KMS-11 (cell line): Measurements from ENCODE around the gene SSBP3.

Experiments used
- H2AFZ ChIP-seq: fragments of 200-600 bp; sonication (generic); 2 replicates; pipeline ENCODE4 v1.6.1; 2016; ENCODE audit warnings: antibody characterized with exemption, mixed run types, low read depth
- H3K27ac ChIP-seq: fragments of 200-600 bp; sonication (generic); 2 replicates; pipeline ENCODE4 v1.6.1; 2016; ENCODE audit warnings: mild to moderate bottlenecking, mixed run types
- H3K27me3 ChIP-seq: fragments of 200-600 bp; sonication (generic); 2 replicates; pipeline ENCODE4 v1.6.1; 2017; ENCODE audit warnings: mild to moderate bottlenecking, low read depth, mixed run types, moderate library complexity; ENCODE audit not compliant: insufficient read depth
- H3K36me3 ChIP-seq: fragments of 200-600 bp; sonication (generic); 2 replicates; pipeline ENCODE4 v1.6.1; 2017; ENCODE audit warnings: mild to moderate bottlenecking, mixed run types; ENCODE audit not compliant: insufficient read depth
- H3K4me1 ChIP-seq: fragments of 200-600 bp; sonication (generic); 2 replicates; pipeline ENCODE4 v1.6.1; 2016; ENCODE audit warnings: mild to moderate bottlenecking, low read depth, mixed run types; ENCODE audit not compliant: poor library complexity, severe bottlenecking
- H3K4me2 ChIP-seq: fragments of 200-600 bp; sonication (generic); 2 replicates; pipeline ENCODE4 v1.7.0; 2016; ENCODE audit warnings: mild to moderate bottlenecking, mixed run types
- H3K4me3 ChIP-seq: fragments of 200-600 bp; sonication (generic); IDR thresholded peaks from 2 replicates; pipeline ENCODE4 v1.6.1; 2017; ENCODE audit warnings: low read depth, low read length, mixed read lengths; ENCODE audit not compliant: insufficient read depth
- H3K79me2 ChIP-seq: fragments of 200-600 bp; sonication (generic); 2 replicates; pipeline ENCODE4 v1.6.1; 2016; ENCODE audit warnings: low read depth, mixed run types; ENCODE audit not compliant: insufficient read depth
- H3K9ac ChIP-seq: fragments of 200-600 bp; sonication (generic); 2 replicates; pipeline ENCODE4 v1.6.1; 2016; ENCODE audit warnings: mild to moderate bottlenecking, mixed run types
- H4K20me1 ChIP-seq: fragments of 200-600 bp; sonication (generic); 2 replicates; pipeline ENCODE4 v1.6.1; 2016; ENCODE audit warnings: mild to moderate bottlenecking, mixed run types; ENCODE audit not compliant: insufficient read depth
- TF ChIP-seq, protein P1 (sequence below): fragments of 200-600 bp; sonication (generic); conservative IDR thresholded peaks from 2 replicates; pipeline ENCODE4 v1.6.1; 2017; ENCODE audit warnings: low read depth, mild to moderate bottlenecking, antibody characterized with exemption, low read length, moderate library complexity, mixed read lengths

SSBP3 gene

GRCh38 chr1:54225378-54225777, 180.8 kb downstream of the SSBP3 start:
- Histone ChIP-seq H2AFZ (no peak overlapping the region), H3K4me2 (no peak overlapping the region), H3K27me3 (no peaks in the 10 kb centered on the region), H4K20me1 (no peaks in the 10 kb centered on the region), H3K27ac (no peak overlapping the region), H3K4me1 (no peaks in the 10 kb centered on the region), H3K79me2 (no peaks in the 10 kb centered on the region), H3K9ac (no peak overlapping the region), H3K4me3 (no peak overlapping the region), H3K36me3 (no peaks in the 10 kb centered on the region)
- TF ChIP-seq, protein P1, sequence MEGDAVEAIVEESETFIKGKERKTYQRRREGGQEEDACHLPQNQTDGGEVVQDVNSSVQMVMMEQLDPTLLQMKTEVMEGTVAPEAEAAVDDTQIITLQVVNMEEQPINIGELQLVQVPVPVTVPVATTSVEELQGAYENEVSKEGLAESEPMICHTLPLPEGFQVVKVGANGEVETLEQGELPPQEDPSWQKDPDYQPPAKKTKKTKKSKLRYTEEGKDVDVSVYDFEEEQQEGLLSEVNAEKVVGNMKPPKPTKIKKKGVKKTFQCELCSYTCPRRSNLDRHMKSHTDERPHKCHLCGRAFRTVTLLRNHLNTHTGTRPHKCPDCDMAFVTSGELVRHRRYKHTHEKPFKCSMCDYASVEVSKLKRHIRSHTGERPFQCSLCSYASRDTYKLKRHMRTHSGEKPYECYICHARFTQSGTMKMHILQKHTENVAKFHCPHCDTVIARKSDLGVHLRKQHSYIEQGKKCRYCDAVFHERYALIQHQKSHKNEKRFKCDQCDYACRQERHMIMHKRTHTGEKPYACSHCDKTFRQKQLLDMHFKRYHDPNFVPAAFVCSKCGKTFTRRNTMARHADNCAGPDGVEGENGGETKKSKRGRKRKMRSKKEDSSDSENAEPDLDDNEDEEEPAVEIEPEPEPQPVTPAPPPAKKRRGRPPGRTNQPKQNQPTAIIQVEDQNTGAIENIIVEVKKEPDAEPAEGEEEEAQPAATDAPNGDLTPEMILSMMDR: no peak

GRCh38 chr1:54224233-54224632, 182.0 kb downstream of the SSBP3 start:
- Histone ChIP-seq H3K27me3 (no peaks in the 10 kb centered on the region), H3K79me2 (no peaks in the 10 kb centered on the region), H3K9ac (no peak overlapping the region), H2AFZ (no peak overlapping the region), H3K36me3 (no peaks in the 10 kb centered on the region), H3K27ac (no peak overlapping the region), H4K20me1 (no peaks in the 10 kb centered on the region), H3K4me2 (no peak overlapping the region), H3K4me1 (no peaks in the 10 kb centered on the region), H3K4me3 (no peak overlapping the region)
- TF ChIP-seq, protein P1: no peak

DNA sequence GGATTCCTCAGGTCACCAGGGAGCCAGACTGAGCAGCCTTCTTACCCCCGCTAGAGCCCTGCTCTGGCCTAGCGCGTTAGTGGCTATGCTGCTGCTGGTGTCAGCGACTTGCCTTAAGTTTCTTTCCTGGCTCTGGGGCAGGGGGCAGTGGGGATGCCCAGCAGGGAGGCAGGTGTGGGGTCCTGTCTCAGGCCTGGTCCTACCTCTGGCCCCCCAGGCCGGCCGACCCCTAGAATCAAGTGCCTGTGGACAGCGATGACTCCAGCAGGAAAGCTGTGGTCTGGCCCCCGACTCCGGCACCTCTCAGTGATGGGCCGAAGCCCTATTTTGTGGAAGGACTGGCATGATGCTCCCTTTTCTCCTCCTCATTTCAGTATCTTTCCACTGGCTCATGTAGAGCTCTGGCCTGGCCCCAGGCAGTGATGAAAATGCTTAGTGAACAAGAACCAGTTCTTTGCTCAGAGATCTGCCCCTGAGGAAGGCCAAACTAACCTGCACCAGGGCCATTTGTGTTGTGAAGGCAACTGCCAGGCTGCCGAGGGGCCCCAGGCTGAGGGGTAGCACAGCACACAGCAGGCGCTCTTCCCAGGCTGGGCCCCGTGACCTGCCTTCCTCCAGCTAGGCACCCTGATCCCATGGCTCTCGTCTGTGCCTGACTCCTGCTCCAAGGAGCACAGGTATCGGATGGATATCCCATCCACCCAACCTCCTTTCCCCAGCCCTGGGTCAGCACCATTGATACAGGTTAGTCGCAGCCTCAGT, 182.6 kb downstream of the SSBP3 start:
- Histone ChIP-seq H3K4me1 (no peaks in the 10 kb centered on the region), H3K36me3 (no peaks in the 10 kb centered on the region), H4K20me1 (no peaks in the 10 kb centered on the region), H3K4me3 (no peak overlapping the region), H3K4me2 (no peak overlapping the region), H3K27ac (no peak overlapping the region), H3K27me3 (no peaks in the 10 kb centered on the region), H3K79me2 (no peaks in the 10 kb centered on the region), H2AFZ (no peak overlapping the region), H3K9ac (no peak overlapping the region)
- TF ChIP-seq, protein P1: no peak

GRCh38 chr1:54222711-54223110, 183.5 kb downstream of the SSBP3 start:
- Histone ChIP-seq H4K20me1 (no peaks in the 10 kb centered on the region), H3K36me3 (no peaks in the 10 kb centered on the region)

More at GRCh38 chr1:54222711-54223110, 183.5 kb downstream of the SSBP3 start:
- Histone ChIP-seq H3K9ac (no peak overlapping the region), H3K4me1 (no peaks in the 10 kb centered on the region), H3K4me3 (no peak overlapping the region), H3K4me2 (no peak overlapping the region), H3K27me3 (no peaks in the 10 kb centered on the region), H3K79me2 (no peaks in the 10 kb centered on the region), H2AFZ (no peak overlapping the region), H3K27ac (no peak overlapping the region)
- TF ChIP-seq, protein P1: no peak
